Lower leg skin (tissue), 3 donors: ENCODE results near the gene CCDC150.

Experiments used
- POLR2A ChIP-seq, 2 donors: fragments of 450-650 bp; IDR thresholded peaks; one replicate each; pipeline ENCODE4 v1.6.1; 2016 to 2017; ENCODE audit warnings: antibody characterized with exemption in 2 of 2, mild to moderate bottlenecking in 1 of 2, moderate library complexity in 1 of 2
- TF ChIP-seq, protein P1 (sequence below), 3 donors: fragments of 450-650 bp; IDR thresholded peaks; one replicate each; pipeline ENCODE4 v1.5.1; 2016; ENCODE audit warnings: antibody characterized with exemption in 3 of 3, mild to moderate bottlenecking in 3 of 3, moderate library complexity in 2 of 3

DNA sequence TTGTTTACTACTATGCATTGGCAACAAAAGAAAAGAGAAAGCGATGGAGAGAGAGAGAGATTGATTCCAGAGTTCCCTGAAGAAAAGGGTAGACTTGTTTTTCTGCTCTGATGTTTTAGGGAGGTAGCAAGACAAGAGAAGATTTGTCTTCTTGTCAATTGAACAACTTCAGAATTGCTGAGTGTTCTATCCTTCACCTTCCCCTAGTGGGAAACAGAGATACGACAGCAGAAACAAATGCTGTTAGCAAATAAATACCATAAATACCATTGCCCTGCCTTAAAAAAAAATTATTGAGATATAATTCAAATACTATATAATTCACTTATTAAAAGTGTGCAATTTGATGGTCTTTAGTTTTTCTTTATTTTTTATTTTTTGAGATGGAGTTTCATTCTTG lies 26.2 kb upstream of the CCDC150 start:
- TF ChIP-seq, protein P1, sequence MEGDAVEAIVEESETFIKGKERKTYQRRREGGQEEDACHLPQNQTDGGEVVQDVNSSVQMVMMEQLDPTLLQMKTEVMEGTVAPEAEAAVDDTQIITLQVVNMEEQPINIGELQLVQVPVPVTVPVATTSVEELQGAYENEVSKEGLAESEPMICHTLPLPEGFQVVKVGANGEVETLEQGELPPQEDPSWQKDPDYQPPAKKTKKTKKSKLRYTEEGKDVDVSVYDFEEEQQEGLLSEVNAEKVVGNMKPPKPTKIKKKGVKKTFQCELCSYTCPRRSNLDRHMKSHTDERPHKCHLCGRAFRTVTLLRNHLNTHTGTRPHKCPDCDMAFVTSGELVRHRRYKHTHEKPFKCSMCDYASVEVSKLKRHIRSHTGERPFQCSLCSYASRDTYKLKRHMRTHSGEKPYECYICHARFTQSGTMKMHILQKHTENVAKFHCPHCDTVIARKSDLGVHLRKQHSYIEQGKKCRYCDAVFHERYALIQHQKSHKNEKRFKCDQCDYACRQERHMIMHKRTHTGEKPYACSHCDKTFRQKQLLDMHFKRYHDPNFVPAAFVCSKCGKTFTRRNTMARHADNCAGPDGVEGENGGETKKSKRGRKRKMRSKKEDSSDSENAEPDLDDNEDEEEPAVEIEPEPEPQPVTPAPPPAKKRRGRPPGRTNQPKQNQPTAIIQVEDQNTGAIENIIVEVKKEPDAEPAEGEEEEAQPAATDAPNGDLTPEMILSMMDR (IDR thresholded peaks at IDR 0.05), result no peak
- no peak for TF ChIP-seq POLR2A (IDR thresholded peaks at IDR 0.05)
